HG02973 (cell line): ENCODE measurements around the gene PACRG.

Source experiments
- ATAC-seq: cut with Tn5 transposase; IDR thresholded peaks from one replicate; pipeline ENCODE4 v1.9.1; 2021; ENCODE audit warnings: moderate library complexity; ENCODE audit not compliant: unreplicated experiment

Gene PACRG

GRCh38 chr6:162773996-162774395 is 46.2 kb downstream of the PACRG start:
- ATAC-seq: no peak

GRCh38 chr6:162777091-162777490 is 49.3 kb downstream of the PACRG start:
- ATAC-seq: no peak

GRCh38 chr6:162778603-162779002 is 50.8 kb downstream of the PACRG start:
- ATAC-seq: no peak

- no peak for ATAC-seq
Observed at GRCh38 chr6:162785632-162786242, 58.0 kb downstream of the PACRG start.

- no peak for ATAC-seq
Observed at GRCh38 chr6:162798546-162799266, 70.9 kb downstream of the PACRG start.

- ATAC-seq: no peak
Observed at GRCh38 chr6:162814426-162814973, 86.7 kb downstream of the PACRG start.

- no peak for ATAC-seq
Observed at GRCh38 chr6:162817196-162817595, 89.4 kb downstream of the PACRG start.

- no peak for ATAC-seq
Observed at GRCh38 chr6:162819284-162819683, 91.5 kb downstream of the PACRG start.

GRCh38 chr6:162821102-162821501 is 93.3 kb downstream of the PACRG start:
- ATAC-seq: no peak

GRCh38 chr6:162825597-162825996 is 97.8 kb downstream of the PACRG start:
- ATAC-seq: no peak

- no peak for ATAC-seq
Observed at GRCh38 chr6:162829013-162829742, 101.4 kb downstream of the PACRG start.

GRCh38 chr6:162833776-162834175 is 106.0 kb downstream of the PACRG start:
- ATAC-seq: no peak

- no peak for ATAC-seq
Observed at GRCh38 chr6:162845972-162846371, 118.2 kb downstream of the PACRG start.

GRCh38 chr6:162846723-162847122 is 118.9 kb downstream of the PACRG start:
- ATAC-seq: no peak

- no peak for ATAC-seq
Observed at GRCh38 chr6:162849269-162849668, 121.5 kb downstream of the PACRG start.

- no peak for ATAC-seq
Observed at GRCh38 chr6:162852192-162852591, 124.4 kb downstream of the PACRG start.

- ATAC-seq: no peak
Observed at GRCh38 chr6:162852840-162853577, 125.2 kb downstream of the PACRG start.

GRCh38 chr6:162854228-162854627 is 126.5 kb downstream of the PACRG start:
- ATAC-seq: no peak

- ATAC-seq: no peak
Observed at GRCh38 chr6:162854734-162855191, 127.0 kb downstream of the PACRG start.

- ATAC-seq: no peak
Observed at GRCh38 chr6:162856885-162857284, 129.1 kb downstream of the PACRG start.

- no peak for ATAC-seq
Observed at GRCh38 chr6:162857326-162857725, 129.6 kb downstream of the PACRG start.
